HUDEP-2 (cell line): ENCODE measurements around the gene SHPK.

Source experiments
- DNase-seq, 76 experiments: peaks; one replicate each; lab custom pipeline; 2025; ENCODE audit not compliant: unreplicated experiment in 76 of 76; lab: John Stamatoyannopoulos, UW

The SHPK gene

DNA sequence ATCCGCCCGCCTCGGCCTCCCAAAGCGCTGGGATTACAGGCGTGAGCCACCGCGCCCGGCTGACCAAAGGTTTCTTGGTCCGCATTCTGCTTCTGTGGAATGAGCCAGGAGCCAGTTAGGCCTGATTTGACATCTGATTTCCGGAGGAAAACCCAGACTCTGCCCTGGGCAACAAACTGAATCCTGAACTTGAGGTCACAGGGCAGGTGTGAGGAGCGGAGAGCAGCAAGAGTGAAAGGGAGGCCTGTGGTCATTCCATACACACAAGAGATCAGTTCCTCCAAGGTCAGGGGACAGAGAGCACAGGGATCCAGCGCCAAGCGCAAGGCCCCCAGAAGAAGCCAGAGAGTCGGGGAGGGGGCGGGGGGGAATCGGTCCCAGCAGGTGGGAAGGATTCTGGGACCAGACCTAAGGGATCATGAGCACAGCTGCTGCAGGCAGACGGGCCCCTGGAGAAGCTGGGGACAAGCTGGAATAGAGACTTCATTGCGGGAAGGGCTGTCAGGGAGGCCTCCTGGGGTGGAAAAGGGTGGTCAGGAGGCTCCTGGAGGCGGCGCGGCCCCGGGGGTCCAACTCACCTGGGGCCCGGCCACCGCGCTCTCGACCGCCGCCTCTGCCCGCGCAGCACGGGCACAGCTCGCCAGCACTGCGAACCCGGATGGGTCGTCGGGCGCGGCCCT lies 436 bp downstream of the SHPK start:
- no peak for DNase-seq

DNA sequence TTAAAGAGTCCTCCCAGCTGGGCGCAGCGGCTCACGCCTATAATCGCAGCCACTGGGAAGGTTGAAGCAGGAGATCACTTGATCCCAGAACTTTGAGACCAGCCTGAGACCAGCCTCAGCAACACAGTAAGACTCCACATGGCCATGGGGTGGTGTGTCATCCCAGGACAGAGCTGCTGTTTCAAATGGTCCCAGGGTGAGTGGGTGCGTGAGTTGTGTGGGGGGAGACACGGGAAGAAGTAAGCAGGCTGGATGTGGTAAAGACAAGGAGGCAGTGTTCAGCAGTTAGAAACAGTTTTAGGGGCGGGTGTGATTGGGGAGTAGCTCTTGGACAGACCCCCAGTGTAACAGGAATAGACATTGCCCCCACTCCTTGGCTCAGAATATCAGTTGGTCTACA lies 3.8 kb downstream of the SHPK start:
- DNase-seq, result no peak

DNA sequence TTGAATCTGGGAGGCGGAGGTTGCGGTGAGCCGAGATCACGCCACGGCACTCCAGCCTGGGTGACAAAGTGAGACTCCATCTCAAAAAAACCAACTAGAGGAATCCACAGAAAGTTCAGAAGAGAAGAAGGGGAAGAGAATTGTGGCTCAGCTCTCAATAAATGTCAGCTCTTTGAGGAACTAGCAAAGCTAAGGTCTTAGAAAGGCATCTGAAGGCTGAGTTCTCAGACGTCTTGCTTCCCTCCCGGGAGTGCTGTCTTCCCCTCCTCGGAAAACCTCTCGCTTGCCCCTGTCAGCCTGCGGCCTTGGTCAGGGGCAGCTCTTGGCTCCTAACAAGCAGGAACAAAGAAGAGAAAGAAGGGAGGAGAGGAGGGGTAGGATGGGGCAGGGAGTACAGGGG lies 5.3 kb downstream of the SHPK start:
- no peak for DNase-seq

DNA sequence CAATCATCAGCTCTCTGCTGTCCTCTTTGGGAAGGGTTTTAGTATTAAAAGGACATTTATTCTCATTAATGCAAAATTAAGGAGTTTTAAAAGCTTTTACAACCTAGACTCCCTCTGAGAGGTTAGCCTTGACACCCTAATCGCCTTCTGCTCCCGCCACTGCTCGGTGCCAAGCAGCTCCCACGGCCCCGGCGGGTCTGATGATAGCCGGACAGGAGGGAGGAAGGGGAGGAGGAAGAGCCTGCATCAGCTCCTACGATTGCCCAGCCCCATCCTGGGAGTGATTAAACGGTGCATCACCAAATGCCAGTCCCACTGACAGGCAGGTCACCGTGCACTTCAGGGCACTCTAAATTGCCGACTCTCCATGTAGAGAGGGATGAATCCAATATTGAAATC lies 8.3 kb downstream of the SHPK start:
- DNase-seq, result no peak

DNA sequence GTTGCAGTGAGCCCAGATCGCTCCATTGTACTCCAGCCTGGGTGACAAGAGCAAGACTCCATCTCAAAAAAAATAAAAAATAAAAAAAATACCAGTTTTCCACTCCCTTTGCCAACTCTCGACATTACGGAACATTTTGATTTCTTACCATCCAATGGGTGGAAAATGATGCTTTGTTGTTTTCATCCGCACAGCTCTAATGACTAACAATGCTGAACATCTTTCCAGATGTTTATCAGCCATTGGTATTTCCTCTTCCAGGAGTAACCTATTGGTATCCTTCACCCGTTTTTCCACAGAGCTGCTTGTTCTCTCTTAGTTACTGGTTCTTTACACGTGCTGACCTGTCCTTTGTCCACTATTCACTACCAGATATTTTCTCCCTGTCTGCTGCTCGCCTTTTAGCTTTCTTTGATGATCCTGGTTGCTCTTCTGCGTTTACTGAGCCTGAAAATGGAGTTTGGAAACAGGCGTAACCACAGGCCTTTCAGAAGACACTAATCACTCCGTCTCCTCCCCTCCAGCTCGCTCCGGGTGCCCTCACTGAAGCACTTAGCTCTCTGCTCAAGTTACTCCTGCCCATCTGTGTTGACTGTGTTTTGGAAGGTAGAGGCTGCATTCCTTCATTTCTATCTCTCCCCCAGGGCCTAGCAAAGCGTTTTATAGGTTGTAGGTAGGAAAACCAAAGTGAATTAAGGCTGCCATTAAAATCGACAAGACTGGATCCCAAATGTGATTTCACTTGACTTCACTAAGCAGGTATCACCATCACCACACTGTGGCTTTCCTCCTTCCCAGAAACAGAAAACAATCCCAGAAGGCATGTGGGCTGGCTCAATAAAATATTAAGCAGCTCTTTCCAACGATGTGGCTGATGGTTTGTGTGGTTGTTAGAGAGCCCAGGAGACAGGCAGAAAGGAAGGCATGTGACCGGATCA lies 8.9 kb downstream of the SHPK start:
- no peak for DNase-seq

DNA sequence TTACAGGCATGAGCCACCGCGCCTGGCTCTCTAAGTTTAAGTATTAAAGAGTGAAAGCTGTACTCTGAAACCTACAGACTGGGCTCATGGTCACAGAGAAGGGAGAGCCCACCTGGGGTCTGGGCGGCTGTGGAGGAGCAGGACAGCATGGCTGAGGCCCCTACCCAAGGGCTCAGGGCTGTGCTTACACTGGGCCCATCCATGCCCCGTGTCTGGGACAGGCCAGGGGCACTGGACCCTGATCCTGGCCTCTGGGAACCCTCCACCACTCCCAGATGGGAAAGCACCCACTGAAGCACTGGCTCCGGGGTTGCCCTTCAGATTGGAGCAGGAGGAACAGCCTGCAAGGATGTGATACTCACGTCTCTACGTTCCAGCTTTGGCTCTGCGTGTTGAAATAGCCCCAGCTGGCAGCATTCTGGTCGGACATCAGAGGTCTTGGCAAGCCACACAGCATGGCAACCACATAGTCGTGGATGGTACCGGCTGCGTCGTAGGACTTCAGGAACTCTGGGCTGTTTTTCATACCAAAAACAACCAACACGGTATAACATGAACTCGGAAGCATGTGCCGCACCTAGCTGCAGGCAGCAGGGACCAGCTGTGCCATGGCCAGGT lies 13.0 kb downstream of the SHPK start:
- DNase-seq, result no peak

DNA sequence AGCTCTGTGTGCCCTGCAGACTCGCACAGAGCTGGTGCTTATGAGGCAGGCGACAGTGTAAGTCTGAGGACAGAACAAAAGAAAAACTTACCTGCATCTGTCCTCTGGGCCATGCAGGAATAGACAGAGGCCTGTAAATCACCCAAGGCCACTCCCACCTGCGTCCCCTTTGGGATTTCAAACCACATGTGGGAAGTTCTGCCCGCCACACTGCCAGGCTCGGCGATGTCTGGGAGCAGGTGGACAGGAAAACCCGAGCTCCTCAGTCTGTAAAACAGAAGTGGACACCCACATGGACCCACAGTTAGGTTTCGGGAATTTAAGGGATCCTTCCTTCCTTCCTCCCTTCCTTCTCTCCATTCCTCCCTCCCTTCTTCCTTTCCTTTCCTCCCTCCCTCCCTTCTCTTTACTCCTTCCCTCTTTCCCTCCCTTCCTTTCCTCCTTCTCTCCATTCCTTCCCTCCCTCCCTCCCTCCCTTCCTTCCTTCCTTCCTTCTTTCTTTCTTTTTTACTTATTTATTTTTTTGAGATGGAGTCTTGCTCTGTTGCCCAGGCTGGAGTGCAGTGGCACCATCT lies 14.8 kb downstream of the SHPK start:
- DNase-seq, result no peak

DNA sequence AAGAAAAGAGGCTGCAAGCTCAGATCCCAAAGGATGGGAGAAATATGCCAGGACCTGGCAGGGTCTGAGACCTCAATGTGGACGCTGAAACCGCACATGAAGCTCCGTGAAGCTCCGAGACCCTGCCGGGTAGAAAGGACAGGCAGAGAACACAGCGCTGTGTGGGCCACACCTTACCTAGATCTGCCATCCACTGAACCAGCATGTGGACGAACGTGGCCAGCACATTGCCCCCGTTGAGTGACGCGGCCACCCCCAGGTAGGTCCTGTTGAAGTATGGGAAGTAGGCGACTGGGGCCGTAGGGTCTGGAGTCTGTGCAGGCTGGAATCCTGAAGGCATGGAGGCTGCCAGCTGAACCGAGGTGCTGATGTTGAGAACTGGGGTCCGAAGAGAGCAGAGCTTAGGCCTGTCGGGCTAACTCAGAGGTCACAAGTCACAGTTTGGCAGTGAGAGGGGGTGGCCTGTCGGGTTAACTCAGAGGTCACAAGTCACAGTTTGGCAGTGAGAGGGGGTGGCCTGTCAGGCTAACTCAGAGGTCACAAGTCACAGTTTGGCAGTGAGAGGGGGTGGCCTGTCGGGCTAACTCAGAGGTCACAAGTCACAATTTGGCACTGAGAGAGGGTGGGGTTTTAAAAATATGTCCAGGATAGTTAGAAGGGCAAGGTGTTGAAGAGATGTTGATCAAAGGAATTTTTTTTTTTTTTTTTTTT lies 20.7 kb downstream of the SHPK start:
- DNase-seq, result no peak

DNA sequence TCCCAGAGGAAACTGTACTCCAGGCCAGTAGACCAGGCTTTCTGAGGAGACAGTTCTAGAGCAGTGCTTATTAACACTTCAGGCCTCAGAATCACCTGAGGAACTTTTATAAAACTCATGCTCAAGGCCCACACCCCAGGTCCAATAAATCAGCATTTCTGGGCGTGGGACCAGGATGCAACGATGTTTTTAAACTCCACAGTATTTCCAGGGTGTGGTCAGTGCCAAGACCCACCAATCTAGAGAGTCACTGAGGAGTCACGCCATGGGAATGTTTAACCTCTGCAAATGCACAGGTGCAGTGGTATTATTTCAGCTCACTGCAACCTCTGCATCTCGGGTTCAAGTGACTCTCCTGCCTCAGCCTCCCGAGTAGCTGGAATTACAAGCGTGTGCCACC lies 22.9 kb downstream of the SHPK start:
- no peak for DNase-seq

DNA sequence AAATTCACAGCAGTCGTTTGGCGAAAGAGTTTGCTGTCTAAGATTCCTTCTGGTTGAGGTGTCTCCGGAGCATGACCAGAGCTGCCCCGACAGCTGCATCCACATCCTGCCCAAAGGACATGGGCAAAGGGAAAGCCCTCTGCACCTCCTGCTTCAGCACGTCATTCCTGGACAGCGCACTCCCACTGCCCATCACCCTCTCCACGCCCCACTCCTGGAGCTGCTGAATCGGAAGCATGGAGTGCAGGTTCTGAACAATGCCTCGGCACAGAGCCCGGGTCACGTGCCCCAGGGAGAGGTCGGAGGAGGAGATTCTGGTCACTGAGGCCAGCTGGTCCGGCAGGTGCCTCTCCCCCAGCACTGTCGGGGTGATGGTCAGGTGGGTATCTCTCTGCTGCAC lies 25.5 kb downstream of the SHPK start:
- DNase-seq, result no peak

DNA sequence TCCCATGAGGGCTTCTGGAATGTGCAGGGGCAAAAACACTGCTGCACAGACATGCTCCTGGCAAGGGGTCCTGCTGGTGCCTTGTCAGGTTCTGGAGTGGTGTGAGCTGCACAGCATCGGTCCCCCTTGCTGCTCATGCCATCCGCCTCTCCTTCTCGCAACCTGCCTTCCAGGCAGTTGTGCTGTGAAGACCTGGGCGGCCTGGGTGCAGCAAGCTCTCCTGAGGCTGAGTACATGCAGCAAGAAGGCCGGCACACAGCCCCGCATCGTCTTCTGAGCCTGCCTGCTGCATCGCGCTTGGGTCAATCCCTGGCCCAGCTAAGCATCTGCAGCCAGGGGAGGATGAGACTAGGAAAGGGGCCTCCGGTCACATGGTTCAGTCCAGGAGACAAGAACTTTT lies 26.4 kb downstream of the SHPK start:
- no peak for DNase-seq

DNA sequence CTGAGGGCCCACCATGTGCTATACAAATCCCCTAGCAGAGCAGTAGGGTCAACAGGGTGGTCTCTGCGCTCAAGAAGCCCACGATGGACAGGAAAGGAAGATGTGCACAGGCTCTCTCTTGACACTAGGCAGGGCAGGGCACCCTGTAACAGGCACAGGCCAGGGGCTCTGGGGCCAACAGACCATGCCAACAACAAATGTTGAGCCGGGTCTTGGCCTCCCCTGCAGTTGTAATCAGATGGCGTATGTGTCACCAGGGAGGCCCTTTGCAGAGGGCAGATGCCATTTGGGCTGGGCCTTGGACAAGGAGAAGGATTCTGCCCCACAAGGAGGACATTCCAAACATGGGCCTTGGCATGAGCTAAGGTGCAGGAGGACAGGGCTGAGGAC lies 32.2 kb downstream of the SHPK start:
- no peak for DNase-seq

DNA sequence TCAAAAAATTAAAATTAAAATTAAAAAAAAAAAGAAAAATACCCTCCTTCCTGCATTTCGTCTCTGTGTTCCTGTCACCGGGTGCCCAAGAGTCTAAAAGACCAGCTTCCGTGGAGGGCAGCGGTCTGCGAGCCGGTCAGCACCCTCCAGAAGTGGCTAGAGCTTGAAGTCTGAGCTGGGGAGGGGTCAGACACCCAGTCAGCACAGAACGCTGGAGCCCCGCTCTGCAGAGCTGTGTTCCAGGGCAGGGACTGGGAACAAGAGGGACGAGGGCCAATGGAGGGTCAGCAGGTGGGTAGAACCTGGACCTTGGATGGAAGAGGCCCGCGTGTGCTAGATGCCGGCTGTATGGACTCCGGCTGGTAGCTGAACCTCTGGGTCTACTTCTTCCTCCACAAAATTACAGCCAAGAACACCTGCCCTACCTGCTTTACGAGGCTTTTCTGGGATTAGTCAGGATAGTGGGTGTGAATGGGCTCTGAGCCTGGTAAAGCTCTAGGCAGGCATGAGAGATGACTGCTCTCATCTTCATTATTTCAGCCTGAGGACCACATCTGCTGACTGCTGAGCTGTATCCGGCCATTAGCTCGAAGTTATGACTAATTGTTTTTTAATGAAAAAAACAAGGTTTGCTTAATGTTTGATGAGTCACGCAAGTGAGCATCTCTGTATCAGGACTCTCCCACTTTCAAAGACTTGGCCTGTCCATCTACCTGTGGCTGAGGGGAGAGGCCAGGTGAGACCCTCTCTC lies 32.8 kb downstream of the SHPK start:
- DNase-seq, result no peak

DNA sequence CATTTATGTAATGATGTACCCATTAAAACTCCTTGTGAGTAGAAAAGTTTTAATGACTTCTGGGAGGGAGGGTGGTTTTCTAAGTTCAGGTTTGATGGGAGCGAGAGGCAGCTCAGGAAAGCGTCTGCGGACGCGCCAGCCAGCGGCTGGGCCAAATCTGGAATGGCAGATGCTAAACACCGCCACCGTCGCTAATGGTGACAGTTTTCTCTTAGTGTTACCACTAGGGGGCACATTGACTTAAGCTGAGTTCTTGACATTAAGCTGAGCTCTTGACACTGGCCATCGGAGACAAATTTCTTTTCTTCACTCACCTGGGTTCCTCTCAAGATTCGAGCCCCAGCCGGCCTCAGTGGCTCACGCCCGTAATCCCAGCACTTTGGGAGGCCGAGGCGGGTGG lies 33.6 kb downstream of the SHPK start:
- DNase-seq, result peak in 36 of 76 experiments; percentile 1 to 54 (median 20)

DNA sequence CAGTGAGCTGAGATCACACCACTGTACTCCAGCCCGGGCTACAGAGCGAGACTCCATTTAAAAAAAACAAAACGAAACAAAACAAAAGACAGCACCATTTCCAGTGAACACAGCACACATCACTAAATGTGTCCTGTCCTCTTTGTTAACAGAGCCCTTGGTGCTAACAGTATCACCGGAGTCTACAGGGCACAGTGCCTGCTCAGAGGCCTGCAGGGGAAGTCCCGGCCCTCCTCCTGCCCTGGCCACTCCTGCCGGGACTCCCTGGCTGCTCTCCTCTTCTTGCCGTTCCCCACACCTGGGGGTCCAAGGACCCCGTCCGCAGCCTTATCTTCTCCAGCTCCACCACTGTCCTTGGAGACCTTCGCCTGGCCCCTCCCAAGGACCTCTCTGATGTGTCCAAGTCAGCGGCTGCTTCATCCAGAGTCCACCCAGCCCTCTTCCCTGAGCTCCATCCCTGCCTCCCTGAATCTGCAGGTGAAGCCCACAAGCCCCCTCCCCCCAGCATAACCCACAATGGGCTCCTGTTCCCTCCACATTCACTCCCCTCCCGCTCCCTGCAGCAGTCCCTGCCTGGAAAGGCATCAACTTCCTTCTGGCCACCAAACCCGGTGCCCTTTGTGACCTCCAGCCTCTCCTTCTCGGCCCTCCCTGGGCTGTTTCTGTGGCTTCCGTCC lies 35.4 kb downstream of the SHPK start:
- DNase-seq, result no peak

DNA sequence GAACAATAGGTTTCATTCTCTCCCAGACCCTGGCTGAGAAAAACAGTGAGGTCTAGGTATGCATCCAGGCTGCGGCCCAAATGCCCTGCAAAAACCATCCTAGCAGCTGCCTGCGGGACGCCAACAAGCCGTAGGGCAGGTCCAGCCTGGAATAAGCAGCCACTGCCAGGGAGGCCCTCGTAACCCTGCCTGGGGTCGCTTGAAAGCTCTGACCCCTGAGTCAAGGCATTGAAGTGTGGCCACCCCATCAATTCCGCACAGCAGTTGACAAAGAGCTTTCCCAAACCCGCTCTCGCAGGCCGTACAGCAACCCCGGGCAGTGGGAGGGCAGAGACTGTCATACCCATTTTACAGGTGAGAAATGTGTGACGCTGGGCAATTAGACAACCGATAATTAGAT lies 38.0 kb downstream of the SHPK start:
- no peak for DNase-seq

DNA sequence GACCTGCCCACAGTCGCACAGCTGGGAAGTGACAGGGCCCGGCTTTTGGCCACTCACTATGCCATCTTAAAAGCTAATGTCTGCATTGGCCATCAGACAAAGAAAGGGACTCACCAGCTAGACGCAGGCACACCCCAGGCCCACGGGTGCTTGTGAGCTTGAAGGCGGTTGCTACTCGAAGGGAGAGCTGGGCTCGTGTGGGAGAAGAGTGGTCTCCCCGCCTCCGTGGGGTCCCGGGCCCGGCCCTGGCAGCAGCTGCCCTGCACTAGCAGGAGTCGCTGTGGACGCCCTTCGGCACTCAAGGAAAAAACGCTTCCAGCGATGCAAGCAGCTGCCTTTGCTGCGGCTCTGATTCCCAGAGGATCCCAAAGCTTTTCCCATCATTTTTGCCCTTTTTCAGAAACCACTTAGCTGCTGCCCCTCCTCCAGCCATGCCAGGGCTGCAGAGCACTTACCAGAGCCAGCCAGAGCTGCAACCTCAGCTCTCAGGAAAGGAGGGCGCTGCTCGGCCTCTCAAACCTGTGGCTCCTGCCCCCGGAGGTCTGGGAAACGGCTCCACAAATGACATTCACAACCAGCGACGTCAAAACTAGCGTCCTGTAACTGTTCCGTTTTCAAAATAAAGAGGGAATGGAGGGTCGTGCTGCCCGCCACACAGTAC lies 39.1 kb downstream of the SHPK start:
- no peak for DNase-seq

DNA sequence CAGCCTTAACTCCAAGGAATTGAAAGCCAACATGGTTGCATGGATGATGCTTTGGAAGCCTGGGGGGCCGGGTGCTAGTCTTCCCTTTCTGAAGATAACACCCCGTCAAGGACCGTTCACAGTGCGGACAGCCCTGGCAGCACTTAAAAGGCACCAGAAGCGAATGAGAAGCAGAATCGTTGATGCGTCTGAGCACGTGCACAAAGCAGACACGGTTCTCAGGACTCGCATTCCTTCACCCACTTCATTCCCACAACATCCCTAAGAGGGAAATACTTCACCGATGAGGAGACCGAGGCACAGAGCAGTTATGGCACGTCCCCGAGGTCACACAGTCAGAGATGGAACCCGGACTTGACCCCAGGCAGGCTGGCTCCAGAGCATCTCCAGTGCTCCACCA lies 41.1 kb downstream of the SHPK start:
- no peak for DNase-seq
